Measurements from ENCODE around the gene SEC16B. TPM values are rescaled to one million over a fixed set of nuclear protein-coding genes. Genes with fewer than 3 reads are reported as not detected.
A peak's percentile ranks its signal among the peaks of the same experiment; 100 is the strongest.

The SEC16B gene
- total RNA-seq, 3 donors from 2014 or later, result 2.4 to 9.4 (median 4.7) TPM

GRCh38 chr1:177954076-177954475 is 15.8 kb downstream of the SEC16B start:
- H3K9me3 ChIP-seq, result no peaks in the 10 kb centered on the region
- TF ChIP-seq CTCF (IDR thresholded peaks at IDR 0.05), result no peak
- no peaks in the 10 kb centered on the region for H3K4me1 ChIP-seq (ENCODE audit: low read depth)
- DNase-seq (no peak), ATAC-seq (no peak)
- intact Hi-C loops (cut with DNase I, micrococcal nuclease), result no loop called here
- H3K36me3 ChIP-seq (ENCODE audit: low read depth), result no peaks in the 10 kb centered on the region
- H3K4me3 ChIP-seq, result no peak overlapping the region

GRCh38 chr1:177953549-177953948 is 16.3 kb downstream of the SEC16B start:
- H3K4me1 ChIP-seq (ENCODE audit: low read depth), result no peaks in the 10 kb centered on the region
- H3K9me3 ChIP-seq, result no peaks in the 10 kb centered on the region
- DNase-seq (no peak), ATAC-seq (no peak)
- no peak for TF ChIP-seq CTCF (IDR thresholded peaks at IDR 0.05)
- intact Hi-C loops (cut with DNase I, micrococcal nuclease), result no loop called here
- no peak overlapping the region for H3K4me3 ChIP-seq
- H3K36me3 ChIP-seq (ENCODE audit: low read depth), result no peaks in the 10 kb centered on the region

GRCh38 chr1:177952691-177953090 is 17.2 kb downstream of the SEC16B start:
- no peaks in the 10 kb centered on the region for H3K4me1 ChIP-seq (ENCODE audit: low read depth)
- ATAC-seq (no peak), DNase-seq (no peak)
- H3K4me3 ChIP-seq, result no peak overlapping the region
- H3K9me3 ChIP-seq, result no peaks in the 10 kb centered on the region
- TF ChIP-seq CTCF (IDR thresholded peaks at IDR 0.05), result no peak
- no peaks in the 10 kb centered on the region for H3K36me3 ChIP-seq (ENCODE audit: low read depth)
- intact Hi-C loops (cut with DNase I, micrococcal nuclease), result no loop called here

- Histone ChIP-seq H3K4me3 (no peak overlapping the region), H3K4me1 (ENCODE audit: low read depth) (no peaks in the 10 kb centered on the region), H3K9me3 (no peaks in the 10 kb centered on the region), H3K36me3 (ENCODE audit: low read depth) (no peaks in the 10 kb centered on the region)
- ATAC-seq (no peak), DNase-seq (no peak)
- intact Hi-C loops (cut with DNase I, micrococcal nuclease), result no loop called here
- no peak for TF ChIP-seq CTCF (IDR thresholded peaks at IDR 0.05)
Measured at GRCh38 chr1:177952249-177952648, 17.6 kb downstream of the SEC16B start.

GRCh38 chr1:177950506-177950905 is 19.4 kb downstream of the SEC16B start:
- DNase-seq (no peak), ATAC-seq (no peak)
- no peak for TF ChIP-seq CTCF (IDR thresholded peaks at IDR 0.05)
- intact Hi-C loops (cut with DNase I, micrococcal nuclease), result no loop called here
- no peaks in the 10 kb centered on the region for H3K36me3 ChIP-seq (ENCODE audit: low read depth)
- no peaks in the 10 kb centered on the region for H3K9me3 ChIP-seq
- H3K4me1 ChIP-seq (ENCODE audit: low read depth), result no peaks in the 10 kb centered on the region
- no peak overlapping the region for H3K4me3 ChIP-seq

- intact Hi-C loops (cut with DNase I, micrococcal nuclease), result loop anchor here (10.0 kb wide), 1 partner anchor 1054 kb away; no protein-coding TSS in a partner anchor
- H3K36me3 ChIP-seq (ENCODE audit: low read depth), result no peaks in the 10 kb centered on the region
- peak; percentile 84 for ATAC-seq
Measured at GRCh38 chr1:177948336-177948972, 21.4 kb downstream of the SEC16B start.

More at GRCh38 chr1:177948336-177948972, 21.4 kb downstream of the SEC16B start:
- no peak overlapping the region for H3K4me3 ChIP-seq
- H3K4me1 ChIP-seq (ENCODE audit: low read depth), result no peaks in the 10 kb centered on the region
- peak in 2 of 3 donors; percentile 50 to 67 for DNase-seq
- TF ChIP-seq CTCF (IDR thresholded peaks at IDR 0.05), result peak; percentile 72
- H3K9me3 ChIP-seq, result no peaks in the 10 kb centered on the region

Measured in mucosa of descending colon (tissue), 3 donors.